Testis (tissue), 2 donors: ENCODE data around the gene NARF.

Experiments used
- CTCF ChIP-seq, 3 experiments: fragments of 450-650 bp in 2 of 3; fragments of 200-600 bp in 1 of 3; sonication (generic) in 1 of 3; IDR thresholded peaks; one replicate each; pipeline ENCODE4 v1.5.1; 2016 to 2019; ENCODE audit warnings: antibody characterized with exemption in 3 of 3, mild to moderate bottlenecking in 2 of 3, moderate library complexity in 1 of 3
- POLR2A ChIP-seq: fragments of 450-650 bp; IDR thresholded peaks from one replicate; pipeline ENCODE4 v1.6.1; 2017; ENCODE audit warnings: antibody characterized with exemption, mild to moderate bottlenecking, moderate library complexity

GRCh38 chr17:82480318-82480717, 21.8 kb downstream of the NARF start:
- no peak for TF ChIP-seq CTCF (IDR thresholded peaks at IDR 0.05)
- no peak for TF ChIP-seq POLR2A
